ENCODE results near the gene NRDC.
A peak's percentile ranks its signal among the peaks of the same experiment; 100 is the strongest.

Gene NRDC

GRCh38 chr1:51924455-51924854 lies 45.9 kb upstream of the NRDC start:
- no peak for DNase-seq (ENCODE audit: low spot score)
- no peak overlapping the region for H2AFZ ChIP-seq (ENCODE audit: low read length)
- no peak overlapping the region for H2BK120ac ChIP-seq (ENCODE audit: low read depth, low read length)
- no peak overlapping the region for H4K8ac ChIP-seq (ENCODE audit: low read depth, low read length)
- H3K36me3 ChIP-seq (replicated peaks in 1 of 2; ENCODE audit: control insufficient read depth in 2 of 2, insufficient read depth in 2 of 2, low read length in 2 of 2), result no peaks in the 10 kb centered on the region
- no peak overlapping the region for H3K4me2 ChIP-seq (ENCODE audit: insufficient read depth, low read length, poor library complexity, severe bottlenecking)
- no peak overlapping the region for H3K18ac ChIP-seq (ENCODE audit: low read length)
- no peak overlapping the region for H3K14ac ChIP-seq (ENCODE audit: low read length)
- no peak overlapping the region for H2BK12ac ChIP-seq (ENCODE audit: low read length)
- H3K9ac ChIP-seq (ENCODE audit: low read depth, low read length, poor library complexity), result no peak overlapping the region
- no peak overlapping the region for H2BK5ac ChIP-seq (ENCODE audit: low read length)
- H2BK15ac ChIP-seq (ENCODE audit: low read length), result no peak overlapping the region
- H3K4me1 ChIP-seq (ENCODE audit: control insufficient read depth in 2 of 2, insufficient read depth in 1 of 2, low read depth in 1 of 2, low read length in 2 of 2), result peaks cover 13 to 23% of the 10 kb centered on the region in 2 donors
- H3K27ac ChIP-seq (replicated peaks; ENCODE audit: low read length), result no peak overlapping the region
- no peaks in the 10 kb centered on the region for H3K9me3 ChIP-seq (replicated peaks in 1 of 2; ENCODE audit: control insufficient read depth in 2 of 2, insufficient read depth in 1 of 2, low read depth in 1 of 2, low read length in 2 of 2)
- H3K27me3 ChIP-seq (ENCODE audit: control insufficient read depth in 3 of 3, insufficient read depth in 3 of 3, low read depth in 1 of 3, low read length in 3 of 3), result peaks cover 0 to 75% (median 0%) of the 10 kb centered on the region in 3 experiments
- no peak overlapping the region for H2AK5ac ChIP-seq (ENCODE audit: low read depth, low read length)
- WGBS, 2 donors (ENCODE audit: extremely low coverage in 2 of 2, insufficient read length in 2 of 2, insufficient replicate concordance in 1 of 2), result no CpG with 5 or more reads among the region's 1 CpG
- H3K23ac ChIP-seq (ENCODE audit: low read depth, low read length, poor library complexity), result no peak overlapping the region
- H3K4ac ChIP-seq (ENCODE audit: low read length), result no peak overlapping the region
- H3K4me3 ChIP-seq (ENCODE audit: low read length in 2 of 2), result no peak overlapping the region
- H4K91ac ChIP-seq (ENCODE audit: low read depth, low read length, poor library complexity), result no peak overlapping the region
- H3K79me1 ChIP-seq (ENCODE audit: low read depth, low read length), result no peaks in the 10 kb centered on the region

GRCh38 chr1:51922040-51922439 lies 43.5 kb upstream of the NRDC start:
- Histone ChIP-seq H2BK5ac (ENCODE audit: low read length) (no peak overlapping the region), H3K4me1 (ENCODE audit: control insufficient read depth in 2 of 2, insufficient read depth in 1 of 2, low read depth in 1 of 2, low read length in 2 of 2) (peaks cover 14 to 23% of the 10 kb centered on the region in 2 donors), H2BK120ac (ENCODE audit: low read depth, low read length) (no peak overlapping the region), H3K18ac (ENCODE audit: low read length) (no peak overlapping the region), H3K4ac (ENCODE audit: low read length) (no peak overlapping the region), H3K14ac (ENCODE audit: low read length) (no peak overlapping the region), H3K79me1 (ENCODE audit: low read depth, low read length) (no peaks in the 10 kb centered on the region), H3K9me3 (replicated peaks in 1 of 2; ENCODE audit: control insufficient read depth in 2 of 2, insufficient read depth in 1 of 2, low read depth in 1 of 2, low read length in 2 of 2) (no peaks in the 10 kb centered on the region), H3K27ac (replicated peaks; ENCODE audit: low read length) (no peak overlapping the region), H2AK5ac (ENCODE audit: low read depth, low read length) (no peak overlapping the region), H2BK15ac (ENCODE audit: low read length) (no peak overlapping the region), H3K23ac (ENCODE audit: low read depth, low read length, poor library complexity) (no peak overlapping the region), H3K27me3 (ENCODE audit: control insufficient read depth in 3 of 3, insufficient read depth in 3 of 3, low read depth in 1 of 3, low read length in 3 of 3) (peaks cover 0 to 76% (median 0%) of the 10 kb centered on the region in 3 experiments), H3K9ac (ENCODE audit: low read depth, low read length, poor library complexity) (no peak overlapping the region), H2AFZ (ENCODE audit: low read length) (no peak overlapping the region), H2BK12ac (ENCODE audit: low read length) (no peak overlapping the region), H4K8ac (ENCODE audit: low read depth, low read length) (no peak overlapping the region), H3K4me3 (ENCODE audit: low read length in 2 of 2) (no peak overlapping the region), H3K36me3 (replicated peaks in 1 of 2; ENCODE audit: control insufficient read depth in 2 of 2, insufficient read depth in 2 of 2, low read length in 2 of 2) (no peaks in the 10 kb centered on the region), H3K4me2 (ENCODE audit: insufficient read depth, low read length, poor library complexity, severe bottlenecking) (no peak overlapping the region), H4K91ac (ENCODE audit: low read depth, low read length, poor library complexity) (no peak overlapping the region)
- WGBS, 2 donors (ENCODE audit: extremely low coverage in 2 of 2, insufficient read length in 2 of 2, insufficient replicate concordance in 1 of 2), result no CpG with 5 or more reads among the region's 3 CpGs
- DNase-seq (ENCODE audit: low spot score), result no peak

GRCh38 chr1:51920130-51920529 lies 41.6 kb upstream of the NRDC start:
- Histone ChIP-seq H2BK15ac (ENCODE audit: low read length) (no peak overlapping the region), H3K79me1 (ENCODE audit: low read depth, low read length) (no peaks in the 10 kb centered on the region), H3K4me3 (ENCODE audit: low read length in 2 of 2) (no peak overlapping the region), H3K23ac (ENCODE audit: low read depth, low read length, poor library complexity) (no peak overlapping the region), H2AFZ (ENCODE audit: low read length) (peak overlapping the region; percentile 39), H2BK120ac (ENCODE audit: low read depth, low read length) (no peak overlapping the region), H3K4ac (ENCODE audit: low read length) (no peak overlapping the region), H4K91ac (ENCODE audit: low read depth, low read length, poor library complexity) (no peak overlapping the region), H2AK5ac (ENCODE audit: low read depth, low read length) (no peak overlapping the region), H3K18ac (ENCODE audit: low read length) (no peak overlapping the region), H2BK5ac (ENCODE audit: low read length) (no peak overlapping the region), H3K9me3 (replicated peaks in 1 of 2; ENCODE audit: control insufficient read depth in 2 of 2, insufficient read depth in 1 of 2, low read depth in 1 of 2, low read length in 2 of 2) (no peaks in the 10 kb centered on the region), H3K36me3 (replicated peaks in 1 of 2; ENCODE audit: control insufficient read depth in 2 of 2, insufficient read depth in 2 of 2, low read length in 2 of 2) (no peaks in the 10 kb centered on the region), H3K9ac (ENCODE audit: low read depth, low read length, poor library complexity) (no peak overlapping the region), H4K8ac (ENCODE audit: low read depth, low read length) (no peak overlapping the region), H3K14ac (ENCODE audit: low read length) (no peak overlapping the region), H2BK12ac (ENCODE audit: low read length) (no peak overlapping the region), H3K4me2 (ENCODE audit: insufficient read depth, low read length, poor library complexity, severe bottlenecking) (no peak overlapping the region), H3K27ac (replicated peaks; ENCODE audit: low read length) (no peak overlapping the region), H3K27me3 (ENCODE audit: control insufficient read depth in 3 of 3, insufficient read depth in 3 of 3, low read depth in 1 of 3, low read length in 3 of 3) (peaks cover 0 to 78% (median 0%) of the 10 kb centered on the region in 3 experiments), H3K4me1 (ENCODE audit: control insufficient read depth in 2 of 2, insufficient read depth in 1 of 2, low read depth in 1 of 2, low read length in 2 of 2) (peaks cover 14 to 23% of the 10 kb centered on the region in 2 donors)
- DNase-seq (ENCODE audit: low spot score), result no peak
- no CpG with 5 or more reads among the region's 5 CpGs for WGBS, 2 donors (ENCODE audit: extremely low coverage in 2 of 2, insufficient read length in 2 of 2, insufficient replicate concordance in 1 of 2)

GRCh38 chr1:51919684-51920083 lies 41.2 kb upstream of the NRDC start:
- Histone ChIP-seq H2AFZ (ENCODE audit: low read length) (peak overlapping the region; percentile 39), H3K36me3 (replicated peaks in 1 of 2; ENCODE audit: control insufficient read depth in 2 of 2, insufficient read depth in 2 of 2, low read length in 2 of 2) (no peaks in the 10 kb centered on the region), H3K79me1 (ENCODE audit: low read depth, low read length) (no peaks in the 10 kb centered on the region), H2BK5ac (ENCODE audit: low read length) (no peak overlapping the region), H2BK15ac (ENCODE audit: low read length) (no peak overlapping the region), H3K4me3 (ENCODE audit: low read length in 2 of 2) (no peak overlapping the region), H2BK12ac (ENCODE audit: low read length) (no peak overlapping the region), H3K23ac (ENCODE audit: low read depth, low read length, poor library complexity) (no peak overlapping the region), H3K4me2 (ENCODE audit: insufficient read depth, low read length, poor library complexity, severe bottlenecking) (no peak overlapping the region), H3K9me3 (replicated peaks in 1 of 2; ENCODE audit: control insufficient read depth in 2 of 2, insufficient read depth in 1 of 2, low read depth in 1 of 2, low read length in 2 of 2) (no peaks in the 10 kb centered on the region), H3K18ac (ENCODE audit: low read length) (peak overlapping the region; percentile 12), H3K4me1 (ENCODE audit: control insufficient read depth in 2 of 2, insufficient read depth in 1 of 2, low read depth in 1 of 2, low read length in 2 of 2) (peaks cover 14 to 22% of the 10 kb centered on the region in 2 donors), H3K14ac (ENCODE audit: low read length) (no peak overlapping the region), H3K27me3 (ENCODE audit: control insufficient read depth in 3 of 3, insufficient read depth in 3 of 3, low read depth in 1 of 3, low read length in 3 of 3) (peaks cover 0 to 78% (median 0%) of the 10 kb centered on the region in 3 experiments), H3K9ac (ENCODE audit: low read depth, low read length, poor library complexity) (no peak overlapping the region), H4K8ac (ENCODE audit: low read depth, low read length) (no peak overlapping the region), H2BK120ac (ENCODE audit: low read depth, low read length) (no peak overlapping the region), H2AK5ac (ENCODE audit: low read depth, low read length) (no peak overlapping the region), H4K91ac (ENCODE audit: low read depth, low read length, poor library complexity) (no peak overlapping the region), H3K4ac (ENCODE audit: low read length) (no peak overlapping the region), H3K27ac (replicated peaks; ENCODE audit: low read length) (peak overlapping the region; percentile 33)
- DNase-seq (ENCODE audit: low spot score), result no peak
- no CpG with 5 or more reads among the region's 10 CpGs for WGBS, 2 donors (ENCODE audit: extremely low coverage in 2 of 2, insufficient read length in 2 of 2, insufficient replicate concordance in 1 of 2)

Data from neuronal stem cell (in vitro differentiated cells).